OCI-LY7 (cell line): ENCODE data around the gene NOX3. TPM values are rescaled to one million over a fixed set of nuclear protein-coding genes. Genes with fewer than 3 reads are reported as not detected.
A peak's percentile ranks its signal among the peaks of the same experiment; 100 is the strongest.

ENCODE experiments used
- BruUV-seq: library from RNA; stranded (reverse); fragments of 400-500 nt; replicated peaks from 2 replicates; lab custom pipeline; 2021; lab: Mats Ljungman, UMichigan
- CTCF ChIA-PET: fragments of 300-600 bp; sonication (Branson Sonifier 250); formaldehyde crosslinking; loops from one replicate; lab custom pipeline; 2022; ENCODE audit warnings: antibody characterized with exemption; ENCODE audit not compliant: unreplicated experiment; lab: Charles Lee
- POLR2A ChIA-PET: fragments of 300-600 bp; sonication (Branson Sonifier 250); formaldehyde crosslinking; loops from one replicate; lab custom pipeline; 2022; ENCODE audit warnings: antibody characterized with exemption; lab: Charles Lee
- DNase-seq: peaks from one replicate; pipeline ENCODE4 v3.0.0-alpha.2; 2015; ENCODE audit warnings: low spot score
- H2AFZ ChIP-seq: fragments of 200-600 bp; sonication (generic), shearing (Covaris generic); 2 replicates; pipeline ENCODE4 v1.6.1; 2014; ENCODE audit warnings: mild to moderate bottlenecking, antibody characterized with exemption, low read length, moderate library complexity
- H3K27ac ChIP-seq: fragments of 200-600 bp; sonication (generic); 2 replicates; pipeline ENCODE4 v1.5.1; 2014; ENCODE audit warnings: mixed run types, low read depth, mild to moderate bottlenecking, moderate library complexity, low read length, inconsistent platforms; ENCODE audit not compliant: poor library complexity, severe bottlenecking
- H3K36me3 ChIP-seq: fragments of 200-600 bp; sonication (generic); 2 replicates; pipeline ENCODE4 v1.6.1; 2014; ENCODE audit warnings: mild to moderate bottlenecking, antibody characterized with exemption, low read length, moderate library complexity, mixed read lengths; ENCODE audit not compliant: insufficient read depth
- H3K4me1 ChIP-seq: fragments of 200-600 bp; sonication (generic); 2 replicates; pipeline ENCODE4 v1.5.1; 2014; ENCODE audit warnings: mild to moderate bottlenecking, low read length; ENCODE audit not compliant: insufficient read depth, poor library complexity, severe bottlenecking
- H3K4me2 ChIP-seq: fragments of 200-600 bp; sonication (generic); 2 replicates; pipeline ENCODE4 v1.6.1; 2014; ENCODE audit warnings: mild to moderate bottlenecking, low read length
- H3K4me3 ChIP-seq: fragments of 200-600 bp; sonication (generic); 2 replicates; pipeline ENCODE4 v1.5.1; 2014; ENCODE audit warnings: mild to moderate bottlenecking, low read depth, low read length; ENCODE audit not compliant: poor library complexity, severe bottlenecking
- H3K79me2 ChIP-seq: fragments of 200-600 bp; sonication (generic); 2 replicates; pipeline ENCODE4 v1.6.1; 2016; ENCODE audit warnings: low read depth, mild to moderate bottlenecking, low read length, moderate library complexity, mixed read lengths; ENCODE audit not compliant: insufficient read depth
- H3K9me2 ChIP-seq: fragments of 200-600 bp; sonication (generic); 2 replicates; pipeline ENCODE4 v1.6.1; 2016; ENCODE audit warnings: mild to moderate bottlenecking, low read length, mixed read lengths; ENCODE audit not compliant: insufficient read depth
- H3K9me3 ChIP-seq: fragments of 200-600 bp; sonication (generic); 2 replicates; pipeline ENCODE4 v1.6.1; 2014; ENCODE audit warnings: mild to moderate bottlenecking, mixed run types, low read length, mixed read lengths
- H4K20me1 ChIP-seq: fragments of 200-600 bp; sonication (generic); 2 replicates; pipeline ENCODE4 v1.6.1; 2014; ENCODE audit warnings: mild to moderate bottlenecking, antibody characterized with exemption, low read length, moderate library complexity, mixed read lengths; ENCODE audit not compliant: insufficient read depth
- EZH2phosphoT487 ChIP-seq: fragments of 200-600 bp; sonication (generic); IDR thresholded peaks from 2 replicates; pipeline ENCODE4 v1.6.1; 2018; ENCODE audit warnings: low read depth, borderline replicate concordance, mild to moderate bottlenecking, mixed run types, antibody characterized with exemption, low read length, moderate library complexity, mixed read lengths
- intact Hi-C: fragments of 100-400 bp; cut with micrococcal nuclease; formaldehyde crosslinking; loops from one replicate; pipeline ENCODE4 v1.10.0; 2022; ENCODE audit not compliant: unreplicated experiment
- total RNA-seq, 2 experiments: library from RNA; depleted of rRNA in 1 of 2; stranded (reverse); fragments of >200 nt in 1 of 2; shearing (Covaris generic) in 1 of 2; gene quantifications; 2 replicates each; pipeline ENCODE4 v1.2.3, GENCODE V29; 2014 to 2022
- TF ChIP-seq, protein P1 (sequence below): fragments of 200-600 bp; sonication (generic); conservative IDR thresholded peaks from 2 replicates; pipeline ENCODE4 v1.5.1; 2014; ENCODE audit warnings: mild to moderate bottlenecking, antibody characterized with exemption, low read length, moderate library complexity, mixed read lengths

The NOX3 gene
- total RNA-seq, 2 experiments from 2014 or later = 0.22 TPM; not detected in 1

DNA sequence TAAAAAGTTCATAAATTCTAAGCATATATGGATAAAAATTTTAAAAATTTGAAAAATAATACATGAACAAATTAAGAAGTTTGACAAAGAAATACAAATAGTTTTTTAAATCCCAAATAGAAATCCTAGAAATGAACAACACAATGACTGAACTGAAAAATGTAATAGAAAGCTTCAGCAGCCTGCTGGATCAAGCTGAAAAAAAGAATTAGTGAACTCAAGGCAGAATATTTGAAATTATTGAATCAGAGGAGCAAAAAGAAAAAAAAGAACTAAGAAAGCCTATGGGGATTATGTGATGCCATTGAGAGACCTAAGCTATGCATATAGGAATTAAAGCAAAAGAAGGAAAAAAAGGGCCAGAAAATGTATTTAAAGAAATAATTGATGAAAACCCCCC lies 101.5 kb downstream of the NOX3 start:
- no peak overlapping the region for H3K4me2 ChIP-seq
- ChIA-PET CTCF (no interaction called here), POLR2A (interaction anchor here (0.6 to 1.9 kb wide), 6 partner anchors 10 to 575 kb away, joined by 3 to 5 read pairs (median 3); no protein-coding TSS in a partner anchor)
- peaks cover 20% of the 10 kb centered on the region for H3K36me3 ChIP-seq
- H4K20me1 ChIP-seq = no peaks in the 10 kb centered on the region
- BruUV-seq = no TSS peak
- no peak overlapping the region for H2AFZ ChIP-seq
- no peaks in the 10 kb centered on the region for H3K9me2 ChIP-seq
- TF ChIP-seq, protein P1, sequence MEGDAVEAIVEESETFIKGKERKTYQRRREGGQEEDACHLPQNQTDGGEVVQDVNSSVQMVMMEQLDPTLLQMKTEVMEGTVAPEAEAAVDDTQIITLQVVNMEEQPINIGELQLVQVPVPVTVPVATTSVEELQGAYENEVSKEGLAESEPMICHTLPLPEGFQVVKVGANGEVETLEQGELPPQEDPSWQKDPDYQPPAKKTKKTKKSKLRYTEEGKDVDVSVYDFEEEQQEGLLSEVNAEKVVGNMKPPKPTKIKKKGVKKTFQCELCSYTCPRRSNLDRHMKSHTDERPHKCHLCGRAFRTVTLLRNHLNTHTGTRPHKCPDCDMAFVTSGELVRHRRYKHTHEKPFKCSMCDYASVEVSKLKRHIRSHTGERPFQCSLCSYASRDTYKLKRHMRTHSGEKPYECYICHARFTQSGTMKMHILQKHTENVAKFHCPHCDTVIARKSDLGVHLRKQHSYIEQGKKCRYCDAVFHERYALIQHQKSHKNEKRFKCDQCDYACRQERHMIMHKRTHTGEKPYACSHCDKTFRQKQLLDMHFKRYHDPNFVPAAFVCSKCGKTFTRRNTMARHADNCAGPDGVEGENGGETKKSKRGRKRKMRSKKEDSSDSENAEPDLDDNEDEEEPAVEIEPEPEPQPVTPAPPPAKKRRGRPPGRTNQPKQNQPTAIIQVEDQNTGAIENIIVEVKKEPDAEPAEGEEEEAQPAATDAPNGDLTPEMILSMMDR = no peak
- H3K4me3 ChIP-seq = no peak overlapping the region
- DNase-seq = peak; percentile 27
- intact Hi-C loops = no loop called here
- H3K4me1 ChIP-seq = peaks cover 30% of the 10 kb centered on the region
- no peaks in the 10 kb centered on the region for H3K79me2 ChIP-seq
- H3K27ac ChIP-seq = no peak overlapping the region
- peaks cover 32% of the 10 kb centered on the region for H3K9me3 ChIP-seq

DNA sequence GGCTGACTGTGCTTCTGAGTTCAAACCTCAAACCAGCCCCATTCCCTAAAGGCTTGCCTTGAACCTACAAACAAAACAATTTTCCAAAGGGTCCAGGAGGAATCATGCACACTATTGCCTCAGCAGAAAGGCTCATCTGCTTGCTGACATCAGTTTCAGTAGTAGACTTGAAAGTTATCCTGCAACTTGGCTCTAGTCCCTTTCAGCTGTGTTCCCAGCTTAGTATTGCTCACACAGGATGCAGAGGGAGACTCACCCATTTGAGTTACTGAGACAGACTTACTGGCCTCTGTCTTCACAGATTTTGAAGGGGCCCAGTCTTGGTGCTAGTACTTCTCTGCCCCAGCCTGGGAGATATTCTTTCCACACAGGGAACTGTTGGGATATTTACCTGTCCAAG lies 102.8 kb downstream of the NOX3 start:
- TF ChIP-seq, protein P1 = no peak
- TF ChIP-seq EZH2phosphoT487 = no peak
- intact Hi-C loops = no loop called here
- H4K20me1 ChIP-seq = no peaks in the 10 kb centered on the region
- no peak overlapping the region for H3K4me3 ChIP-seq
- CTCF ChIA-PET = no interaction called here
- peaks cover 20% of the 10 kb centered on the region for H3K36me3 ChIP-seq
- peaks cover 30% of the 10 kb centered on the region for H3K4me1 ChIP-seq
- no TSS peak for BruUV-seq
- H2AFZ ChIP-seq = peak overlapping the region; percentile 62; the same call in 1 of the 2 replicates
- H3K9me3 ChIP-seq = peaks cover 33% of the 10 kb centered on the region
- POLR2A ChIA-PET = interaction anchor here (1.6 to 2.4 kb wide), 2 partner anchors 9 to 37 kb away, joined by 11 to 13 read pairs; no protein-coding TSS in a partner anchor
- DNase-seq = no peak
- H3K27ac ChIP-seq = peak overlapping the region; percentile 73
- H3K9me2 ChIP-seq = no peaks in the 10 kb centered on the region
- H3K79me2 ChIP-seq = no peaks in the 10 kb centered on the region
- H3K4me2 ChIP-seq = no peak overlapping the region

DNA sequence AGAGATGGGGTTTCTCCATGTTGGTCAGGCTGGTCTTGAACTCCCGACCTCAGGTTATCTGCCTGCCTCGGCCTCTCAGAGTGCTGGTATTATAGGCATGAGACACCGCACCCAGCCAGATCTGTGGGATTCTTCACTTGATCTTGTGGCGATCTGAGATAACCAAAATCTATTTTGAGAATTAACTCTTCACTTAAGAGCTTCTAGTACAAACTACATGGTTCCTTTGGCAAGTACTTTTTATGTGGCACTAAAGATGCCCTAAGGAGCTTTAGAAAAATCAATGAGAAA lies 103.6 kb downstream of the NOX3 start:
- no peak overlapping the region for H3K4me3 ChIP-seq
- H3K4me1 ChIP-seq = peaks cover 30% of the 10 kb centered on the region
- H3K27ac ChIP-seq = peak overlapping the region; percentile 73
- intact Hi-C loops = no loop called here
- POLR2A ChIA-PET = interaction anchor here (0.5 to 2.4 kb wide), 4 partner anchors 9 to 756 kb away, joined by 3 to 13 read pairs (median 8); no protein-coding TSS in a partner anchor
- H4K20me1 ChIP-seq = no peaks in the 10 kb centered on the region
- no peaks in the 10 kb centered on the region for H3K9me2 ChIP-seq
- TF ChIP-seq, protein P1 = no peak
- no peak for TF ChIP-seq EZH2phosphoT487
- H2AFZ ChIP-seq = peak overlapping the region; percentile 62; the same call in 1 of the 2 replicates
- DNase-seq = no peak
- 0 out of 2 replicates have a peak overlapping the region, but pooled peaks have one; percentile 49 for H3K4me2 ChIP-seq
- CTCF ChIA-PET = no interaction called here
- H3K79me2 ChIP-seq = no peaks in the 10 kb centered on the region
- no TSS peak for BruUV-seq
- H3K9me3 ChIP-seq = peaks cover 40% of the 10 kb centered on the region
- peaks cover 20% of the 10 kb centered on the region for H3K36me3 ChIP-seq
